ENCODE results near the gene ATP11A. TPM values are rescaled to one million over a fixed set of nuclear protein-coding genes. Genes with fewer than 3 reads are reported as not detected.

ATP11A gene
- total and polyA plus RNA-seq, 2 experiments from 2014 or later = 28.7 to 30.8 TPM

GRCh38 chr13:112837371-112838037, 147.7 kb downstream of the ATP11A start:
- TF ChIP-seq CTCF (IDR thresholded peaks at IDR 0.05; ENCODE audit: poor library complexity) (no peak), EZH2phosphoT487 (IDR thresholded peaks at IDR 0.05; ENCODE audit: low read depth, severe bottlenecking, unreplicated experiment) (no peak), EZH2 (IDR thresholded peaks at IDR 0.05; ENCODE audit: borderline replicate concordance) (no peak)
- no peaks in the 10 kb centered on the region for H3K36me3 ChIP-seq (replicated peaks; ENCODE audit: insufficient read depth, low read depth)
- WGBS (ENCODE audit: low lambda C conversion rate, missing lambda C conversion rate) = 97% methylated on average over 26 of the region's 26 CpGs

GRCh38 chr13:112838038-112838841, 148.4 kb downstream of the ATP11A start:
- Histone ChIP-seq H3K36me3 (replicated peaks; ENCODE audit: insufficient read depth, low read depth) (no peaks in the 10 kb centered on the region), H3K4me1 (ENCODE audit: insufficient read depth) (no peaks in the 10 kb centered on the region), H3K27me3 (no peaks in the 10 kb centered on the region), H3K79me2 (no peaks in the 10 kb centered on the region), H3K9me2 (replicated peaks; ENCODE audit: insufficient read depth) (no peaks in the 10 kb centered on the region), H3K4me2 (no peak overlapping the region), H3K4me3 (no peak overlapping the region), H4K20me1 (ENCODE audit: insufficient read depth, poor library complexity, severe bottlenecking) (no peaks in the 10 kb centered on the region), H3K27ac (no peak overlapping the region), H2AFZ (no peak overlapping the region), H3K9me3 (ENCODE audit: low read depth) (no peaks in the 10 kb centered on the region)
- no peak for DNase-seq (ENCODE audit: low spot score)
- TF ChIP-seq CTCF (IDR thresholded peaks at IDR 0.05; ENCODE audit: poor library complexity) (no peak), EZH2phosphoT487 (IDR thresholded peaks at IDR 0.05; ENCODE audit: low read depth, severe bottlenecking, unreplicated experiment) (no peak)
- WGBS (ENCODE audit: low lambda C conversion rate, missing lambda C conversion rate) = 95% methylated on average over 35 of the region's 35 CpGs

More at GRCh38 chr13:112837371-112838037, 147.7 kb downstream of the ATP11A start:
- Histone ChIP-seq H3K4me1 (ENCODE audit: insufficient read depth) (no peaks in the 10 kb centered on the region), H3K27me3 (no peaks in the 10 kb centered on the region), H3K79me2 (no peaks in the 10 kb centered on the region), H4K20me1 (ENCODE audit: insufficient read depth, poor library complexity, severe bottlenecking) (no peaks in the 10 kb centered on the region), H3K4me2 (no peak overlapping the region), H3K9me2 (replicated peaks; ENCODE audit: insufficient read depth) (no peaks in the 10 kb centered on the region), H3K9me3 (ENCODE audit: low read depth) (no peaks in the 10 kb centered on the region), H3K27ac (no peak overlapping the region), H2AFZ (no peak overlapping the region), H3K4me3 (no peak overlapping the region)
- no peak for DNase-seq (ENCODE audit: low spot score)

GRCh38 chr13:112838842-112839117, 148.9 kb downstream of the ATP11A start:
- DNase-seq (ENCODE audit: low spot score) = no peak
- Histone ChIP-seq H3K9me2 (replicated peaks; ENCODE audit: insufficient read depth) (no peaks in the 10 kb centered on the region), H3K36me3 (replicated peaks; ENCODE audit: insufficient read depth, low read depth) (no peaks in the 10 kb centered on the region), H4K20me1 (ENCODE audit: insufficient read depth, poor library complexity, severe bottlenecking) (no peaks in the 10 kb centered on the region), H3K27ac (no peak overlapping the region), H3K4me1 (ENCODE audit: insufficient read depth) (no peaks in the 10 kb centered on the region), H3K79me2 (no peaks in the 10 kb centered on the region), H3K9me3 (ENCODE audit: low read depth) (no peaks in the 10 kb centered on the region), H3K27me3 (no peaks in the 10 kb centered on the region), H3K4me2 (no peak overlapping the region), H3K4me3 (no peak overlapping the region), H2AFZ (no peak overlapping the region)
- no peak for TF ChIP-seq EZH2 (IDR thresholded peaks at IDR 0.05; ENCODE audit: borderline replicate concordance)
- TF ChIP-seq EZH2phosphoT487 (IDR thresholded peaks at IDR 0.05; ENCODE audit: low read depth, severe bottlenecking, unreplicated experiment) = no peak
- no peak for TF ChIP-seq CTCF (IDR thresholded peaks at IDR 0.05; ENCODE audit: poor library complexity)
- 76% methylated on average over 7 of the region's 7 CpGs for WGBS (ENCODE audit: low lambda C conversion rate, missing lambda C conversion rate)
